Measurements from ENCODE around the gene RPS23. TPM values are rescaled to one million over a fixed set of nuclear protein-coding genes. Genes with fewer than 3 reads are reported as not detected.

Gene RPS23
- total RNA-seq, 1 experiment from 2014 or later, result 2,589 TPM

DNA sequence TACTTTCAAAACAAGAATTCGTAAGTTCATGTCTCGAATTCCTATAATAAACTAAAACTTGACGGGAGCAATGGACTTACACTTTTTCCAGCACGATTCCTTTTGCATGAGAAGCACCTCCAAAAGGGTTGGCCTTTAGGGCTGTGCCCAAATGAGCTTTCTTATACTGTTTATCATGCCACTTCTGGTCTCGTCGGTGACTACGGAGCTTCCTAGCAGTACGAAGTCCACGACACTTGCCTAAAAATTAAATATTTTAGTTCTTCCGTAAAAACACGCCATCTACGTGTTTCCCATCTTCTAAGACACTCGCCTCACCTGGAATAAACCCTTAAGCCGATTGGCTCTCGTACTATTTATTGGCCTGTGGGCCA lies 554 bp downstream of the RPS23 start (continued):
- TF ChIP-seq, protein P1, sequence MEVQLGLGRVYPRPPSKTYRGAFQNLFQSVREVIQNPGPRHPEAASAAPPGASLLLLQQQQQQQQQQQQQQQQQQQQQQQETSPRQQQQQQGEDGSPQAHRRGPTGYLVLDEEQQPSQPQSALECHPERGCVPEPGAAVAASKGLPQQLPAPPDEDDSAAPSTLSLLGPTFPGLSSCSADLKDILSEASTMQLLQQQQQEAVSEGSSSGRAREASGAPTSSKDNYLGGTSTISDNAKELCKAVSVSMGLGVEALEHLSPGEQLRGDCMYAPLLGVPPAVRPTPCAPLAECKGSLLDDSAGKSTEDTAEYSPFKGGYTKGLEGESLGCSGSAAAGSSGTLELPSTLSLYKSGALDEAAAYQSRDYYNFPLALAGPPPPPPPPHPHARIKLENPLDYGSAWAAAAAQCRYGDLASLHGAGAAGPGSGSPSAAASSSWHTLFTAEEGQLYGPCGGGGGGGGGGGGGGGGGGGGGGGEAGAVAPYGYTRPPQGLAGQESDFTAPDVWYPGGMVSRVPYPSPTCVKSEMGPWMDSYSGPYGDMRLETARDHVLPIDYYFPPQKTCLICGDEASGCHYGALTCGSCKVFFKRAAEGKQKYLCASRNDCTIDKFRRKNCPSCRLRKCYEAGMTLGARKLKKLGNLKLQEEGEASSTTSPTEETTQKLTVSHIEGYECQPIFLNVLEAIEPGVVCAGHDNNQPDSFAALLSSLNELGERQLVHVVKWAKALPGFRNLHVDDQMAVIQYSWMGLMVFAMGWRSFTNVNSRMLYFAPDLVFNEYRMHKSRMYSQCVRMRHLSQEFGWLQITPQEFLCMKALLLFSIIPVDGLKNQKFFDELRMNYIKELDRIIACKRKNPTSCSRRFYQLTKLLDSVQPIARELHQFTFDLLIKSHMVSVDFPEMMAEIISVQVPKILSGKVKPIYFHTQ (CRISPR knock-in tag; IDR thresholded peaks at IDR 0.05), result peak; percentile 93; the same call in 1 of the 2 replicates
- TF ChIP-seq JAZF1 (CRISPR knock-in tag; IDR thresholded peaks at IDR 0.05) (no peak), ZNF317 (CRISPR knock-in tag; IDR thresholded peaks at IDR 0.05; ENCODE audit: borderline replicate concordance, low read depth) (no peak), ESRRA (CRISPR knock-in tag; IDR thresholded peaks at IDR 0.05; ENCODE audit: borderline replicate concordance) (no peak), ZNF219 (CRISPR knock-in tag; IDR thresholded peaks at IDR 0.05; ENCODE audit: borderline replicate concordance) (no peak), RORB (CRISPR knock-in tag; IDR thresholded peaks at IDR 0.05) (no peak)

DNA sequence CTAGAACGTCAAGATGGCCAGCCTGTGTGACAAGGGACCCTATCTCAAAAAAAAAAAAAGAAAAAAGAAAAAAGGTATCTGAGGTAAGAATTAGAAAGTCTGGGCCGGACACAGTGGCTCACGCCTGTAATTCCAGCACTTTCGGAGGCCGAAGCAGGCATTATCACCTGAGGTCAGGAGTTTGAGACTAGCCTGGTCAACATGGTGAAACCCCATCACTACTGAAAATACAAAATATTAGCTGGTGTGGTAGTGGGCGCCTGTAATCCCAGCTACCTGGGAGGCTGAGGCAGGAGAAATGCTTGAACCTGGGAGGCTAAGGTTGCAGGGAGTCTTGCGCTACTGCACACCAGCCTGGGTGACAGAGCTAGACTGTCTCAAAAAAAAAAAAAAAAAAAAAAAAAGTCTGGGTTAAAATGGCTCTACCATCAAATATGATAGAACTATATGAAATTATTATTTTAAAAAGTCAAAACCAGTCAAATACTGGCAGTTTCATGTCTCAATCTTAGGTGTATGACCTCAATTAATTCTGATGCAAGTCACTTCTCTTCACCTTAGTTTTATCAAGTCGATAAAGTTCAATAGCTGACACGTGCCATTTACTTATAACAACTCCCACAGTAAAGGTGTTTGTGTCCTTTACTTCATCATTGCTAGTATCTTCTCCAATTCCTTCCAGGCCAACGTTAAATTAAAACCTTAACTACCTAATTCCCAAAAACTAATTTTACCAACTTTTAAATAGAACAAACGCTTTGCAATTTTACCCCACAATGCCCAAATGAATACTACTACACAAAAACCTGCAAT lies 1.1 kb downstream of the RPS23 start:
- no peak for ATAC-seq
- Mint-ChIP-seq H3K4me1 (peaks cover 44% of the 10 kb centered on the region), H3K36me3 (peaks cover 36% of the 10 kb centered on the region), H3K4me3 (peak overlapping the region; percentile 93), H3K27me3 (ENCODE audit: low read depth) (no peaks in the 10 kb centered on the region), H3K9me3 (no peaks in the 10 kb centered on the region), H3K27ac (peak overlapping the region; percentile 97)
- TF ChIP-seq ZBTB21 (CRISPR knock-in tag; IDR thresholded peaks at IDR 0.05; ENCODE audit: borderline replicate concordance) (no peak), NFYB (CRISPR knock-in tag; conservative IDR thresholded peaks at IDR 0.05; ENCODE audit: low read depth) (no peak), TEAD1 (CRISPR knock-in tag; IDR thresholded peaks at IDR 0.05) (no peak), NFATC4 (CRISPR knock-in tag; IDR thresholded peaks at IDR 0.05) (peak; percentile 63), ZNF121 (CRISPR knock-in tag; IDR thresholded peaks at IDR 0.05) (no peak), TEAD4 (CRISPR knock-in tag; IDR thresholded peaks at IDR 0.05) (no peak), IRF2 (CRISPR knock-in tag; IDR thresholded peaks at IDR 0.05; ENCODE audit: borderline replicate concordance, low read depth) (no peak)
- TF ChIP-seq, protein P1 (CRISPR knock-in tag; IDR thresholded peaks at IDR 0.05), result peak; percentile 38; the same call in 1 of the 2 replicates
- TF ChIP-seq, protein P2, sequence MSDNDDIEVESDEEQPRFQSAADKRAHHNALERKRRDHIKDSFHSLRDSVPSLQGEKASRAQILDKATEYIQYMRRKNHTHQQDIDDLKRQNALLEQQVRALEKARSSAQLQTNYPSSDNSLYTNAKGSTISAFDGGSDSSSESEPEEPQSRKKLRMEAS (CRISPR knock-in tag; IDR thresholded peaks at IDR 0.05), result no peak
- TF ChIP-seq, protein P3, sequence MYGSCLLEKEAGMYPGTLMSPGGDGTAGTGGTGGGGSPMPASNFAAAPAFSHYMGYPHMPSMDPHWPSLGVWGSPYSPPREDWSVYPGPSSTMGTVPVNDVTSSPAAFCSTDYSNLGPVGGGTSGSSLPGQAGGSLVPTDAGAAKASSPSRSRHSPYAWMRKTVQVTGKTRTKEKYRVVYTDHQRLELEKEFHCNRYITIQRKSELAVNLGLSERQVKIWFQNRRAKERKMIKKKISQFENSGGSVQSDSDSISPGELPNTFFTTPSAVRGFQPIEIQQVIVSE (CRISPR knock-in tag; IDR thresholded peaks at IDR 0.05; ENCODE audit: borderline replicate concordance), result no peak
- TF ChIP-seq, protein P4, sequence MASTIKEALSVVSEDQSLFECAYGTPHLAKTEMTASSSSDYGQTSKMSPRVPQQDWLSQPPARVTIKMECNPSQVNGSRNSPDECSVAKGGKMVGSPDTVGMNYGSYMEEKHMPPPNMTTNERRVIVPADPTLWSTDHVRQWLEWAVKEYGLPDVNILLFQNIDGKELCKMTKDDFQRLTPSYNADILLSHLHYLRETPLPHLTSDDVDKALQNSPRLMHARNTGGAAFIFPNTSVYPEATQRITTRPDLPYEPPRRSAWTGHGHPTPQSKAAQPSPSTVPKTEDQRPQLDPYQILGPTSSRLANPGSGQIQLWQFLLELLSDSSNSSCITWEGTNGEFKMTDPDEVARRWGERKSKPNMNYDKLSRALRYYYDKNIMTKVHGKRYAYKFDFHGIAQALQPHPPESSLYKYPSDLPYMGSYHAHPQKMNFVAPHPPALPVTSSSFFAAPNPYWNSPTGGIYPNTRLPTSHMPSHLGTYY (CRISPR knock-in tag; IDR thresholded peaks at IDR 0.05), result peak; percentile 67
- no peak for DNase-seq (ENCODE audit: low spot score)
- CTCF ChIA-PET, result interaction anchor here (0.6 kb wide), 1 partner anchor 928 kb away, joined by 4 read pairs; no protein-coding TSS in a partner anchor
- POLR2A ChIA-PET, result interaction anchor here (0.8 to 2.5 kb wide), 2 partner anchors 17 to 158 kb away, joined by 3 to 14 read pairs; no protein-coding TSS in a partner anchor

Data from WTC11 (cell line).